GM18867 (cell line): ENCODE data around the gene CCDC85C.

Experiments
- ATAC-seq: cut with Tn5 transposase; IDR thresholded peaks from one replicate; pipeline ENCODE4 v1.9.1; 2021; ENCODE audit warnings: mild to moderate bottlenecking, moderate library complexity; ENCODE audit not compliant: unreplicated experiment

CCDC85C gene

GRCh38 chr14:99542566-99542965, 61.4 kb downstream of the CCDC85C start:
- no peak for ATAC-seq

- ATAC-seq: no peak
Observed at GRCh38 chr14:99541677-99542470, 62.1 kb downstream of the CCDC85C start.

DNA sequence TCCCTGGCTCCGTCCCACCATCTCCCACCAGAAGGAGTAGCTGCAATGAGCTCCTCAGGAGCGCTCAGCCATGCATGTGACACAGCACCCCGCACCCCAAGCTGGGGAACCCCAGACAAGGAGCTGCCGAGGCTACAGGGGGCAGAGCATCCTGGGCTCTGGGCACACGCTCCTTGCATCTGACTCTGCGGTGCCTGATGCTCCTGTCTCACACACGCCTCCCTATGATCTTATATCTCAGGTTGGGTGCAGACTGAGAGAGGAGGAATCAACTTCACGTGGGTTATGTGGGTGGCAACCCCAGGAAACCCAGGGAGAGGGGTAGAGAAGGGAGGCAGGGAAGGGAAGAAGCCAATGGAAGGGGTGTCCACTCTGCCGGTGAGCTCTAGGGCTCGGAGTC, 62.8 kb downstream of the CCDC85C start:
- no peak for ATAC-seq

DNA sequence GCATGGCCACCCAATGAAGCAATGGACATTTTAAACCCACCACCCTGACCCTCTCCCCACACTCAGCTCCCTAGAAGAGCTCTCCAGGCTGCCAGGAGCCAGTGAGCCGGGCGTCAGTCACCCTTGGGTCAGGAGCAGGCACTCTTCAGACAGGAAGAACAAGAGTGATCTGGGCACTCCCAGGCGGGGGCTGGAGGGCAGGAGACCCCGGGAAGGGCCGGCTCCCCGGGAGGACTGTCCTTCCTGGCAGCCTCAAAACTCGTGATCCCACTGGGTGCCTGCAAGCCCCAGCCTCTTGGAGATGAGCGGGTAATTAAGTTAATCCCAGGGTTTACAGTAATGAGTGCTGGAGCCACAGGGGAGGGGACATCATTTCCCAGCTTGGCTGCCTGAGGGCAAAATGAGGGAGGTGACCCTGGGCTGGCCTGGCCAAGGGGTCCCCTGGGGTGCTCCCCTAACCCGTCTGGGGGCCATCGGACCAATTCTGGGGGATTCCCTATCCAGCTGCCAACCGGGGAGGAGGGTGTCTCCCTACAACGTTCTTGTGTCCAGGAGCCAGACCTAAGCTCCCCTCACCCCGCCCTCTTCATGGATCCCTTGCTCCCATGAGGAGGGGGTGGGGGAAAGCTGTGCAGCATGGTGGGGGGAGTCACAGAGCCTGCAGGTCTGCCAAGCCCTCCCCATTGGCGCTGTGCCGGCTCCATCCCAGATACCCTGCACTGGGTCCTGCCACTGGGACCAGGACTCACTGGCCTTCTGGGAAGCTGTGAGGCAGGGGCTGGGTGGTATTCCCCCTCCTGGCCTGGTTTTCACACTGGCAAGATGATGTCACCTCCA, 63.6 kb downstream of the CCDC85C start:
- ATAC-seq: no peak

DNA sequence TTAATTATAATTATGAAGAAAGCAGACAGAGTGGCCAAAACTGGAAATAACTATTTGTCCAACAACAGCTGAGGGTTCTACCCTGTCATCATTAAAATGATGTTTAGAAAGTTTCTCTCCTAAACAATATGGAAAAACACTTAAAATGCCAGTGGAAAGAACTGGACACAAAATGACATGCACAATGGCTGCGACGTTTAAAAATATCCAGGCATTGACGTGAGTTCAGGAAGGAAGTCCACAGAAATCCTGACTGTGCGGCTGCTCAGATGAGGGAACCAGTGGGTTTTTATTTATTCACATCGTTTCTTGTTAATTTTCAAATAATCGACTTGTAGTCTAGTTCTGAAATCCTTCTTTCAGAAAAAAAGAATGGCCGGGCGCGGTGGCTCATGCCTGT, 64.5 kb downstream of the CCDC85C start:
- no peak for ATAC-seq

GRCh38 chr14:99538733-99539132, 65.3 kb downstream of the CCDC85C start:
- ATAC-seq: no peak

DNA sequence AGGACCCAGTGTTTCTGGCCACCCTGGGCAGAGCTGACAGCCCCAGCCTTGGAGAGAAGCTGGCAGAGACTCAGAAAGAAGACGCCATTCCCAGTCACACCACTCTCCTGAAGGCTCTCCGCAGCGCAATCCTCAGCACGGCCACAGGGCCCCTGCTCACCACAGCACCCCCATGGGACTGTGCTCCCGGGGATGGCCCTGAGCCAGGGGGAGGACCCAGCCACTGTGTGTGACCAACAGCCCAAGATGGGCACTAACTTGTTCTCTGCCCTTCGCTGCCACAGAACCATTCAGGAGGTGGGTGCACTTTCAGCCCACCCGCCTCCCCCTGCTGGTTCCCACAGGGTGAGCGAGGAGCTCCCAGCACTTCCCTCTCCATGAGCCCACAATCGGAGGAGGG, 65.7 kb downstream of the CCDC85C start:
- no peak for ATAC-seq

DNA sequence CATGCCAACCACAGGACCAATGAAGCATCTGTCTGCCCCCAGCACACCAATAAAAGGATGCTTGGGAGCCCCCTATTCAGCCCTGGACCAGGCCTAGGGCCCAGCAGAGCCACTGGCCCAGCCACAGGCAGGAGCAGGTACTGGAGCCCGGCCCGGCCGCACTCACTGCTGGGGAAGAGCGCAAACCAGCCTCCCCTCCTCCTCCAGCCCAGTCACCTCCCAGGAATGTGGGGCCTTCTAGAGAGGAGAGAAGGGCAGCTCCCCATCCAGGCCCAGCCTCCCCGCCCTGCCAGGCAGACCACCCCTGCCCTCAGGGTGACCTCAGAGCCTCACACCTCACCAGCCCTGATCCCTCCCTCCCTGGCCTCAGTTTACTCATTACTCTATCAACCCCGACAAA, 66.6 kb downstream of the CCDC85C start:
- ATAC-seq: no peak

DNA sequence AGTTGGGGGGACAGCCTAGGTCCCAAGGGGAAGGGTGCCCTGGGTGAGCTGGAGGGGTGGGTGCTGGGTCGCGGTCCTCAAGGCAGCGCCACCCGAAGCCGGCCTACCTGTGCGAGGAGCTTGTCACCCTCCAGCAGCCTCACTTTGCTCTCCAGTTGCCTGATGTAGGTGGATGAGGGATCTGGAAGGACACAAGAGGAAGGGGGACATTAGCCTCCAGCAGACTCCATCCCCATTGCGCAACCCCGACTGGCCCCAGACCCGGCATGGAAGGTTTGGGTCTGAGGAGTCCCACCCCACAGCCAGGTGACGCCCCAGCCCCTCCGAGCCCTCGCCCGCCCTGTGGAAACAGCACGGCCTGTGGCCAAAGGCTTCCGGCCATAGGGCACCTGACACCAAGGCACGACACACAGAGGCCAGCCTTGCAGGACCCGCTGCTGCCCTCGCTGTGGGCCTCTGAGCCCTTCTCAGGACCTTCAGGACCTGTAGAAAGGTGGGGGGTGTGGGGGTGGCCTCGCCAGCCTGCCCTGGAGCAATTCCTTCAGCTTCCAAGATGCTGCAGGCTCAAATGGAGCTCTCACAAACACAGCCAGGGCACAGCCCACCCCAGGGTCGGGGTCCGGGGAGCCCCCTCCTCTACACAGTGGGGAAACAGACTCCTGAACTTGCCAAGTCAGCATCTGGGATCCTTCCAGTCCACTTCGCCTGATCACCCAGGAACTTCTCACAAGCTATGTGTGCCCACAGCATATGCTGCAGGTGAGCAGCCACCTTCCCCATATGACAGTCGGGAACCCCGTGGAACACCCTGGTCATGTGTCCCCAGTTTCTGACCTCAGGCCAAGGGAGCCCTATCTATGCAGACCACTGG, 67.9 kb downstream of the CCDC85C start:
- no peak for ATAC-seq

- no peak for ATAC-seq
Observed at GRCh38 chr14:99535448-99535847, 68.6 kb downstream of the CCDC85C start.

- no peak for ATAC-seq
Observed at GRCh38 chr14:99534863-99535262, 69.1 kb downstream of the CCDC85C start.

- no peak for ATAC-seq
Observed at GRCh38 chr14:99534333-99534732, 69.7 kb downstream of the CCDC85C start.

GRCh38 chr14:99532310-99532709, 71.7 kb downstream of the CCDC85C start:
- no peak for ATAC-seq

GRCh38 chr14:99531251-99532096, 72.5 kb downstream of the CCDC85C start:
- no peak for ATAC-seq

GRCh38 chr14:99530407-99531155, 73.4 kb downstream of the CCDC85C start:
- ATAC-seq: no peak

DNA sequence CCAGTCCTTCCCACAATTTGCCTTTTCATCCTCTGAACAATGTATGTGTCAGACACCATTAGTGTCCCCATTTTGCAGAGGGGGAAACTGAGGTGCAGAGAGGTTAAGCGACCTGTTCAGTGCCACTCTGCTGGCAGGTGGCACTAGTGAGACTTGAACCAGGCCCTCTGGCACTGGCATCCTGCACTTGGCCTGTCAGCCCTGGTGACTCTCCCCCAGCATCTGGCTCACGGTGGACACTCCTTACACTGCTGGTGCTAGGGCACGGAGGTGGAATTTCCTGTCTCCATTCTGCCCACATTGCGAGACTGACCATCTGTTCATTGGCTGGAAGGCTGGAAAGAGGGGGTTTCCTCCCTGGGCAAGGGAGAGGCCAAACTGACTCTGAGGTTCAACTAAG, 74.1 kb downstream of the CCDC85C start:
- ATAC-seq: no peak

DNA sequence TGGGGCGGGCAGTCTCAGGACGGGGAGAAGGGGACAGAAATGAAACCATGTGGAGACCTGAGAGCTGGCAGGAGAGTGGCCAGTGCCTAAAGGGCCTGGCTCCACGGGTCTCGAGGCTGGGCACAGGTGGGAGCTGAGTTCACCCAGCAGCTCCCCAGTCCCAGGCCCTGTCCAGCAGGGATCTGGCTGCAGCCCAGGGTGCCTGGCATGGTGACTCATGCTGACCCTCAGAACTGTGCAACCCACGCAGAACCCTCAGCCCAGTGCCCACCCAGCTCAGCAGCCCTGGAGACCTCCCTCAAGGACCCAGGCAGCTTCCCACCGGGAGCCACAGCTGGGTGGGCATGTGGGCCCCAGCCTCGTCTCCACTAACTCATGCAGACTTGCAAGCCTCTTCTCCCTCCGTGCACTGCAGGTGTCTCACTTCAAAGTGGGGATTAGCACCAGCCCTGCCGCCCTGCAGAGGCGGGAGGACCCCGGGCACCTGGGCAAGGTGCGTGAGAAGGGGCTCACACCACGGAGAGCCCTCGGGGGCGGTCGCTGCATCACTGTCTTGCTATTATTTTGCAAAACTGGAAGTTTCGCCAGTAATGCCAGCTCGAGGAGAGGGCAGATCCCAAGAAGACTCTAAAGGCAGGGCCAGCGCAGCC, 76.5 kb downstream of the CCDC85C start:
- no peak for ATAC-seq

GRCh38 chr14:99527026-99527425, 77.0 kb downstream of the CCDC85C start:
- no peak for ATAC-seq

- no peak for ATAC-seq
Observed at GRCh38 chr14:99525699-99526080, 78.3 kb downstream of the CCDC85C start.
